Measurements from ENCODE around the gene PPCDC.
"Not testable (repeated sequence)": the region's sequence is repeated elsewhere in the genome, so short reads cannot be mapped to it uniquely, and the experiment has no call there.

The PPCDC gene

DNA sequence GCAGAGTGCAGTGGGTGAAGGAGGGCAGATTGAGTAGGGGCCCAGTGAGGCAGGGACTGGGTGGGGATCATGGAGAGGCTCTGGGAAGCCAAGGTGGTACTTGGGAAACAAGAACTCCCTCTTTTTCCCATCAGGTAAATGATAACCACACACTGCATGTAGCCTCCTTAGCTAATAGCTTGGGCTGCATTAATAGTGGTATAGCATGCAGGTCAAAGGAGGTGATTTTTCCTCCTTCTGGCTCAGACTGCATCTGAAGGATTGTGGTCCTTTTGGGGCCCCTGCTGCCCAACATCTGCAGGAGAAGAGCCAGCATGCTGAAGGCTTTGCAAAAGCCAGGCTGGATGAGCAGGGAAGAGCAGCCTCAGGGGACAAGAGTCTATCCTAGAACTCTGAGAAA lies 45.4 kb downstream of the PPCDC start:
- DNase-seq (ENCODE audit: low spot score): no peak

DNA sequence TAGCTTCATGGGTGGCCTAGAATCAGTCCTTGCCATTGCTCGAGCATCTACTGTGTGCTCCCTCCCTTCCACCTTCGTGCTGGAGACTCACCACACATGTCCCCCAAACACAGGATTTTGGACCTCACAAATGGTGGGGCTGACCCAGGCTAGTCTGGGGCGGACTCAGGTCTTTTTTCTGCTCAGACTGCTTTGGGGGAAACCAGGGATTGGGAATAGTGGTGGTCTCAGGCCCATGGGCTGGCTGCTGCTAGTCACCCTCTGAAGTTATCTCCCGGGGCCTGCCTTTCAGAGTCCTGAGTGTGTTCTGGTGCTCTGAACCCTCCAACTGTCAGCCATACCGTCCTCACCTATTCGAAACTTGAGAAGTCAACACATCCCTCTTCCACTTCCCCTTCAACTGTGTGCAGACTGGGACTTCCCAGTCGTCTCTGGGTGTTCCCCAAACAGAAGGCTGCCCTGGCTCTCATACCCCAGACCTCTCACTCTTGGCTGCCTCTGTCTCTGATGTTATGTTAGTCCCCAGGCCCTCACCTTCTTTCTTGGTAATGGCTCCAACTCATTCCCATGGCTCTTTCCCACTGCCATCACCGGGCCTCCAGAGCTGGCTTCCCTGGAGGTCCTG lies 46.0 kb downstream of the PPCDC start:
- no peak for DNase-seq (ENCODE audit: low spot score)

DNA sequence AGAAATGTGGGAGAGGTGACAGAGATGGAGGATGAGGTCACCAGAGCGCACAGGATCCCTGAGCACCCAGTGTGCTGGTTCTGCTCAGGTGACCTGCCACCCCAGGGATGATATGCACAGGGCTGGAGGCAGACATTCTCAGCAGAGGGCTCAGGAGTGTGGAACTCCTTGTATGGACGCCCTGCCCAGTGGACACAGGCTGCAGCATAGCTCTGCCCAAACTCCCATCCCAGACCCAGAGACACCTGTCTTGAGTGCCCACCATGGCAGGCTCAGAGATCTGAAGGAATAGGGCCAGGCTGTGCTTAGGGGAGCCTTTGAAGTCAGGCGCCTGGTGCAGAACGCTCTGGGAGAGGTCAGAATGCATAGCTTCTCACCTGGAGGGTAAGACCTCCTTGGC lies 47.3 kb downstream of the PPCDC start:
- DNase-seq (ENCODE audit: low spot score): no peak

DNA sequence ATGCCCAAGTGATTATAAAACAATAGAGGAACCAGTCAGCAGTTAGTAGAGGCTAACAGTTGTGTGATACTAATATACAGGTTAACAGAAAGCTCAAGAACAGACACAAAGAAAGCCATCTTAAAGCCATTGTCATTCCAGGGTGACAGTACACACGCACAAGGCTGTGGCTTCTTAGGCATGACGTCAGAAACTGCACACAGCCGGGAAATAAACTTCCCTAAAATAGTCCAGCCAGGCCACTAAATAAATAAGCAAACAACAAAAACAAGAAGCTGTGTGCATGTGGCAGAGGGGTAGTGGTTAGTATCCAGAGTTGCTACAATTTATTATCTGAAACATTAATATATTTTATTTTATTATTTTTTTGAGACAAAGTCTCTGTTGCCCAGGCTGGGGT lies 49.8 kb downstream of the PPCDC start:
- DNase-seq (ENCODE audit: low spot score): no peak

DNA sequence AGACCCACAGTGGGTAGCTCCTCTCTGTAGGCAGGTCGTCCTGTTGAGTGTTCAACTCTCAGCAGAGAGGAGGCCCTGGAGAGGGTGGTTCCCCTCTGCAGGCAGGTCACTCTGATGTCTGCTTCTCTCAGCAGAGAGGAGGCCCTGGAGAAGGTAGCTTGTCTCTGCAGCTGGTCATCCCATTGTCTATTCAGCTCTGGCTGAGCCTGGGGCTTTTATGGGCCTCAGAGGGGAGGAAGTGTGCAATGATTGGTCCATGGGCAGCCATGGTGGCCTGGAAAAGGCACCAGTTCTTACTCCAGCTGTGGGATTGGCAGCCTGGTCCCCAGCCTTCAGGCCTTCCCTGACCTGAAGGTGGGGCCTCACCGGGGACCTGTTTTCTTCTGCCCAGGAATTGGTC lies 52.9 kb downstream of the PPCDC start:
- DNase-seq (ENCODE audit: low spot score): no peak

DNA sequence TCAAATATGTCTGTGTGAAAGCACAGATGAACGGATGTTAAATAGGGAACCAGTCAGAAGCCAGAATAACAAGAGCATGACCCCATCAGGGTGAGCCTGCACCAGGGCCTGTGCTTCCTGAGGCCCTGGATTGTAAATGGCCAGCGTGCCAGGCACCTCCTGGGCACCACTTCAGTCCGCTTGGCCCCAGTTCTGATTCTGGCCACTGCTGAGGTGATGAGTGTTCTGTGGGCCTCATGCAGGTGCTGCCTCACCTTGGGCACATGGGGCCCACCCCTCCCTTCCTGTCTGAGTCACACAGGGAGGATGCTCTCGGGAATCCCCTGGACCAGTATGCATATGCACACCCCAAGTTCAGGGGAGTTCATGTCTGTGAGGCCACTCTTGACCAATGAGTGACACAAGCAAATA lies 54.2 kb downstream of the PPCDC start:
- not testable (repeated sequence) for DNase-seq (ENCODE audit: low spot score)

DNA sequence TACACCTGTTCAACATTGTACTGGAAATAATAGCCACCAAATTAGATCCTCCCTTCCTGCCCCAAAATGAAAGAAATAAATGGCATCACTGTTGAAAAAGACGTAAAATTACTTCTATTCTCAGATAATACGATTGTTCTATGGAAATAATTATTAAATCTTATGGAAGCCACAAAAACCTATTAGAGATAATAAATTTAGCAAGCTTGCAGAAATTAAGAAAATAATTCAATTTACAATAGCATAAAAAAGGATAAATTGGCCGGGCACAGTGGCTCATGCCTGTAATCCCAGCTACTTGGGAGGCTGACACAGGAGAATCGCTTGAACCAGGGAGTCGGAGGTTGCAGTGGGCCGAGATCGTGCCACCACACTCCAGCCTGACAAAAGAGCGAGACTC lies 57.8 kb downstream of the PPCDC start:
- no peak for DNase-seq (ENCODE audit: low spot score)

DNA sequence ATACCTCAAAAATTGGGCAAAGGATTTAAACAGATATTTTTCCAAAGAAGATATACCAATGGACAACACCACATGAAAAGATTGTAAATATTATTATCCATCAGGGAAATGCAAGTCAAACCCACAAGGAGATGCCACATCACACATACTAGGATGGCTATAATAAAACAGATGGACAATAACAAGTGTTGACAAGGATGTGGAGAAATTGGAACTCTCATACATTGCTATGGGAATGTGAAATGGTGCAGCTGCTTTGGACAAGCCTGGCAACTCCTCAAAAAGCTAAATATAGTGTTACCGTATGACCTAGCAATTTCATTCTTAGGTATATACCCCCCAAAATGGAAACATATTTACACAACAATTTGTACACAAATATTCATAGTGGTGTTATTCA lies 59.3 kb downstream of the PPCDC start:
- no peak for DNase-seq (ENCODE audit: low spot score)

DNA sequence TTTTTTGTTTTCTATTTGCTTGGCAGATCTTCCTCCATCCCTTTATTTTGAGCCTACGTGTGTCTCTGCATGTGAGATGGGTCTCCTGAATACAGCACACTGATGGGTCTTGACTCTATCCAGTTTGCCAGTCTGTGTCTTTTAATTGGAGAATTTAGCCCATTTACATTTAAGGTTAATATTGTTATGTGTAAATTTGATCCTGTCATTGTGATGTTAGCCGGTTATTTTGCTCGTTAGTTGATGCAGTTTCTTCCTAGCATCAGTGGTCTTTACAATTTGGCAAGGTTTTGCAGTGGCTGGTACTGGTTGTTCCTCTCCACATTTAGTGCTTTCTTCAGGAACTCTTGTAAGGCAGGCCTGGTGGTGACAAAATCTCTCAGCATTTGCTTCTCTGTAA lies 62.3 kb downstream of the PPCDC start:
- DNase-seq (ENCODE audit: low spot score): not testable (repeated sequence)

DNA sequence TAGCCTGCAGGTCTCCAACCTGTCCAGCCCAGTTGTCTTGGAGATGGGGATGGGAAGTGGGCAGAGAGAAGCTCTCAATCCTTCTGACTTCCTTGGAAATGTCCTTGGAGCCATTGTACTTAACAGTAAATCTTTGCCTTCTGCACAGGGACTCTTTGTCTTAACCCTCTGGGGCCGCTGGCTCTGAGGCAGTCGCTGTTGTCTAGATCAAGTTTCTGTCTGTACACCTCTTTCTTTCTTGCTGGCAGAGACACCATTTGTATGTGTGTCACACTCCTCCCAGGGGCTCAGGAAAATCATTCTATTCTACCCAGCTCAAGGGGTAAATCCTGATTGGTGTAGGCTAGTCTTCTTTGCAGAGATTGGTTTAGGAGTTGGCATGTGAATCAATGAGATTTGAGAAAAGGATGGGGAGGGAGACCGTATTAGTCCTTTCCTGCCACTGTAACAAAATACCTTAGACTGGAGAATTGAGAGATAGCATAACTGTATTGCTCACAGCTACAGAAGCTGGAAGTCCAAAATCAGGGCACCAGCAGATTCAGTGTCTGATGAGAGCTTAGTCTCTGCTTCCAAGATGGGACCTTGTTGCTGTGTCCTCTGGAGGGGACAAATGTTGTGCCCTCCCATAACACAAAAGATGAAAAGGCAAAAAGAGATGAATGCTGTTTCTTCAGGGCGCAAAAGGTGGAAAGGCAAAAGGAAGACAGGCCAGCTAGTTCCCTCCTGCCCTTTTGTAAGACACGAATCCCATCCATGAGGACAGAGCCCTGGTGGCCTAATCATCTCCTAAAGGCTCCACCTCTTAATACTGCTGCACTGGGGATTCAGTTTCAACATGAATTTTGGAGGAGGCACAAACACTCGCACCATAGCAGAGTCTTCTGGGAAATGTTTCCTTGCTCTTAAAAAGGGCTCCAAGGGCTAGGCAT lies 66.3 kb downstream of the PPCDC start:
- DNase-seq (ENCODE audit: low spot score): no peak

DNA sequence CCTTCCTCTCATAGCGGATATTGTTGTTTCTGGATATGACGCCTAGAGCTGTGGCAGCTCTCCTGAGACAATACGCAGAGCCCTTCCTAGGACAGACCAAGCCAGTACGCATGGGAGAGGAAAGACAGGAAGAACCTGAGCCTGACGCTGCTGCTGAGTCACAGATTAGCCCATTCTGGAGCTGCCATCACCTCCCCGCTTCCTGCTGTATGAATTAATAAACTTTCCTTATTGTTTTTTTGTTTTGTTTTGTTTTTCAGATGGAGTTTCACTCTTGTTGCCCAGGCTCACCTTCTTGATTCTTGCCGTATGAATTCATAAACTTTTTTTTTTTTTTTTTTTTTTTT lies 67.0 kb downstream of the PPCDC start:
- DNase-seq (ENCODE audit: low spot score): no peak

DNA sequence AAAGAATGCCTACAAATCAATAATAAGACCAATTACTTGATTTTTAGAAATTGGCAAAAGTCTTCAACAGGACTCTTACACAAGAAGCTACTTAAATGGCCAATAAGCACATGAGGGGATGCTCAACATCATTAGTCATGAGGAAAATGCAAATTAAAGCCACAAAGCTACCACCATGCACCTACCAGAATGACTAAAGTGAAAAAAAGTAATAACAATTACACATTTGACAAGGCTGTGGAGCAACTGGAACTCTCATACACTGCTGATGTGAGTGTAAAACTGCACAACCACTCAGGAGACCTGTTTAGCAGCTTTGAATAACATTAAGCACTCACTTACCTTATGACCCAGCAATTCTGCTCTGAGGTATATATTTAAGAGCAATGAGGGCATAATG lies 68.4 kb downstream of the PPCDC start:
- no peak for DNase-seq (ENCODE audit: low spot score)

DNA sequence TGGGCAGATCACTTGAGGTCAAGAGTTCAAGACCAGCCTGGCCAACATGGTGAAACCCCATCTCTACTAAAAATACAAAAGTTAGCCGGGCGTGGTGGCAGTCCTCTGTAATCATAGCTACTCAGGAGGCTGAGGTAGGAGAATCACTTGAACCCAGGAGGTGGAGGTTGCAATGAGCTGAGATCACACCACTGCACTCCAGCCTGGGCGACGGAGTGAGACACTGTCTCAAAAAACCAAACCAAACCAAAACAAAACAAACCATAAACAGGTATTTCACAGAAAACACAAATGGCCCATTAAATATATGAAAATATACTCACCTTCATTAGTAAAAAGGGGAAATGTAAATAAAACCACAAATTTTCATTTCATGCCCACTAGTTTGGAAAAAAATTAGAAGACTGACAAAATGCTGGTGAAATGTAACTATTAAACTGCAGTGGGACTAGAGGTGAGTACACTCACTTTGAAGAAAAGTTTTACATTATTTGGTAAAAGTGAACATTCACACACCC lies 71.6 kb downstream of the PPCDC start:
- not testable (repeated sequence) for DNase-seq (ENCODE audit: low spot score)

DNA sequence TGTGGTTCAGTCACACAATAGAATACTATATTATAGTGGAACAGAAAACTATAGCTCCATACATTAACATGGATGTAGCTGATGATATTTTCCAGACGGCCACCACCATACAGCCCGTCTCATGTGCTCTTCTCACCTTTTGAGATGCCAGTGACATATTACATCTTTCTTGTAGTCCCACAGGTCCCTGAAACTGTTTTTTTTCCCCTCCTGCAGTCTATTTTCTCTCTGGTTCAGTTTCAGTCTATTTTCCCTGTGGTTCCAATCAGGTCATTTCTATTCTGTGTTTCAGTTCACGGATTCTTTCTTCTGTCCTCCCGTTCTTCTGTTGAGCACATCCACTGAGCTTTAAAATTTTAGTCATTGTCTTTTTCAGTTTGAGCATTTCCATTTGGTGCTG lies 72.2 kb downstream of the PPCDC start:
- DNase-seq (ENCODE audit: low spot score): no peak

DNA sequence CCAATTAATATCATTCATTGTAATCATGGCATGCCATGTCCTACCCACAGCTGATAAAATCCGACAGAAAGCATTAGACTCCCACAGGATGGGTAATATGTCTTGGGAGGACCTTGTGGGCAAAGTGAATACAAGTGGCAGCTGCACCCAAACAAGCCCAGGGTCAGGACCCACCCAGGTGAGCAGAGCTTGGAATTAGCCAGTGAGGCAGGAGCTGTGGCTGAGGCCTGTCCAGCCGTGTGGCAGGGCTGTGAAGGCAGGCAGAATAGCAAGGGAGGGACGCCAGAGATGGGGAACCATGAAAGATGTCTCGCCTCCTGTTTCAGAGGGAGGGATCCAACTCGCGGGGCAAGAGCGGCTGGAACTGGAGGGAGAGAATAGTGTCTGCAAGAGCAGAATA lies 74.5 kb downstream of the PPCDC start:
- DNase-seq (ENCODE audit: low spot score): no peak

DNA sequence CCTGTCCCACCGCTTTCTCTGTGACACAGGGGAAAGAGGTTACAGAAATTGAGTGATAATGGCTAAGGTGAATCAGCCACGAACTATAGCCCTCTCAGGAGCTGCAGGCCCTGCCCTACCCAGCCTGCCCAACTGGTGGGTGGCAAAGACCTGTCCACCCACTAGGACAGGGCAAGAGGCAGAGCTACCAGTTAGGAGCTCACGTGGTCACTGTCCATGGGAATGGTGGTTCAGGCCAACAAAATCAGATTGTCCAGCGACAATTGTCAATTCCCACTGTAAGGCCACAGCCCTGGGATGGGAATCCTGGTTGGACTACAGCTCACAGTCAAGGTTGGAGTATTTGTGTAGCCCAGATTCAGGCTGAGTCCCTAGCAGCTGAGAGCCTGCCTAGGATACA lies 75.0 kb downstream of the PPCDC start:
- DNase-seq (ENCODE audit: low spot score): no peak

Measured in LoVo (cell line).